CD4-positive, alpha-beta T cell treated with Interferon alpha-2 for 1 hour (primary cell): ENCODE measurements around the gene GNAZ.
A peak's percentile ranks its signal among the peaks of the same experiment; 100 is the strongest.
"Not testable (repeated sequence)": the region's sequence is repeated elsewhere in the genome, so short reads cannot be mapped to it uniquely, and the experiment has no call there.

Experiments
- DNase-seq, 2 donors: peaks; one replicate each; pipeline ENCODE4 v3.0.0-alpha.2; 2020 to 2022

Gene GNAZ

GRCh38 chr22:23122216-23122957 lies 52.1 kb downstream of the GNAZ start:
- no peak for DNase-seq

DNA sequence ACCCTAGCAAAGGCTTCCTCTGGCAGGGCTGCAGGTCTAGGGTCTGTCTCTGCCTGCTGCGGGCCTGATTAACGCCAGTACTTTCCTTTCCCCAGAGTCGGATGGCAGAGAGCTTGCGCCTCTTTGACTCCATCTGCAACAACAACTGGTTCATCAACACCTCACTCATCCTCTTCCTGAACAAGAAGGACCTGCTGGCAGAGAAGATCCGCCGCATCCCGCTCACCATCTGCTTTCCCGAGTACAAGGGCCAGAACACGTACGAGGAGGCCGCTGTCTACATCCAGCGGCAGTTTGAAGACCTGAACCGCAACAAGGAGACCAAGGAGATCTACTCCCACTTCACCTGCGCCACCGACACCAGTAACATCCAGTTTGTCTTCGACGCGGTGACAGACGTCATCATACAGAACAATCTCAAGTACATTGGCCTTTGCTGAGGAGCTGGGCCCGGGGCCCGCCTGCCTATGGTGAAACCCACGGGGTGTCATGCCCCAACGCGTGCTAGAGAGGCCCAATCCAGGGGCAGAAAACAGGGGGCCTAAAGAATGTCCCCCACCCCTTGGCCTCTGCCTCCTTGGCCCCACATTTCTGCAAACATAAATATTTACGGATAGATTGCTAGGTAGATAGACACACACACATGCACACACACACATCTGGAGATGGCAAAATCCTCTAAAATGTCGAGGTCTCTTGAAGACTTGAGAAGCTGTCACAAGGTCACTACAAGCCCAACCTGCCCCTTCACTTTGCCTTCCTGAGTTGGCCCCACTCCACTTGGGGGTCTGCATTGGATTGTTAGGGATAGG lies 52.9 kb downstream of the GNAZ start:
- no peak for DNase-seq

GRCh38 chr22:23123804-23124254 lies 53.5 kb downstream of the GNAZ start:
- no peak for DNase-seq

GRCh38 chr22:23124611-23125511 lies 54.5 kb downstream of the GNAZ start:
- no peak for DNase-seq

DNA sequence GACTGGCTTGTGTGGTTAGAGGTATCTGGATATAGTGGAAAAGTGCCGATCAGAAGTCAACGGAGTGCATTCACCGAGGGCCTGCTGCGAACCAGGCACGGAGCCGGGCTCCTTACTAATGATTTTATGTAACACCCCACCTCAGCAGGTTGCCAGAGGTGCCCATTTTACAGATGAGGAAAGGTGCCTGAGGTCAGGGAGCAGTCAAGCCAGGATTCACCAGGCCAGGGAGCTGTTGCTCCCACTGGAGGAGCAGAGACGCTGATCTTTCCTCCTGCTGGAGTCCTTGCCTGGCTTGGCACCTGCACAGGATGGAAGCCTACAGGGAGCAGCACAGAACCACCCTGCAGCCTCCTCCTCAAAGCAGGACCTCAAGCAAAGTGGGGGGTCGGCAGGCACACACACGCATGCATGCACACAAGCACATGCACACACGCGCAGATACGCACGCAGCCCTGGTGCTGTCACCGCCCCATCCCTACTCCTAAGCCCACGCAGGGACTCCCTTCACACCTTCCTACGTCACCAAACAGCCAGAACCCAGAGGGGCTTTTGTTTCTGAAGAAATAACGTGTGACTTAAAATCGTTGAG lies 55.3 kb downstream of the GNAZ start:
- no peak for DNase-seq

- no peak for DNase-seq
Measured at GRCh38 chr22:23126165-23127054, 56.1 kb downstream of the GNAZ start.

GRCh38 chr22:23127055-23127756 lies 56.9 kb downstream of the GNAZ start:
- DNase-seq, result no peak

DNA sequence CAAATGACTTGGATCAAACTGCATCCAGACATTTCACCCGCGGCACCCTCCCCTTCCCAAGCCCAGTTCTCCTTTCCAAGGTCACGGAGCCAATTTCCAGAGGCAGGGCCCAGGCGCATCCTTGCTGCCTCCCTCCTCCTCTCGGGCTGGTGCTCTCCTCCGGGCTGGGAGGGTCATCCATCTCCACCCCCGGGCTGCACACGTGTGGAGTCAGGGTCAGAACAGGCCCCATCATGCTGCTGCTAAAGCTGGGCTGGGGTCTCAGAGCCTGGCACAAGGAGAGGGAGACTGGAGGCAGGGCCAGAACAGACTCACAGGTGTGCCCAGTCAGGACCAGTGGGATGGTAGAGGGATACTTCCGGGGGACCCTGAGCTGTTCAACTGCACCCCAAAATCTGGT lies 57.5 kb downstream of the GNAZ start:
- DNase-seq, result no peak

GRCh38 chr22:23128269-23129108 lies 58.2 kb downstream of the GNAZ start:
- DNase-seq, result peak; percentile 69 to 78

GRCh38 chr22:23129149-23129548 lies 58.8 kb downstream of the GNAZ start:
- no peak for DNase-seq

DNA sequence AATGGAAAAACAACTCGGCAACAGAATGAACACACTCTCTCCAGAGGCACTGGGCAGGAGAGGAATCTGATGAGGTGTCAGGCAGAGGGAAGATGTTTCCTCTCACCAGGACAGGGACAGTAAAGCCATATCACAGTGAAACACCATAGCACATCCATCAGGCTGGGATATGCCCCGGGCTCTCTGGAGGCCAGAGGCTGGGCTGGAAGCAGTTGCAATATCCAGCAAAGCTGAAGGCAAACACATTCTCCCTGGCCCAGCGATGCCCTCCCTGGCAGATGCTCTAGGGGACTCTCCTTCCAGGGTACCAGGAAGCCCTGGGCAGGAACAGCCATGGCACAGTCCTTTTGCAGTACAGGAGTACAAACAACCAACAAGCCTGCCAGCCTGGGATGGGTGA lies 60.4 kb downstream of the GNAZ start:
- no peak for DNase-seq

DNA sequence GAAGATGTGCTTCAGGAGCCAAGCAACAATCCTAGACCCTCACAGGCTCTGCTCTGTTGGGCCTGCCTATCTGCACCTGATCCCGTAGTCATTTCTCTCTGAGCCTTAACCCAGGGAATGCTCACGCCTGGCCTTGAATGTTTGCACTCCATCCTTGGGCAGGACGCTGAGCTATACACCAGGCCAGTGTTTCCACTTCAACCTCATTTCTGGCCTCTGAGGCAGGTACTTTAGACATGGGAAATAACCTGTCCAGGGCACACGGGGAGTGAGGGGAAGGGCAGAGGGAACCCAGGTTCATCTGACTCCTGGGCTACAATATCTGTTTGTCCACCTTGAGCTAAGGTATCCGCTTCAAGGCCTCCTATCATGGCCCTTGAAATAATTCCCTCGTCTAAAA lies 61.6 kb downstream of the GNAZ start:
- DNase-seq, result no peak

DNA sequence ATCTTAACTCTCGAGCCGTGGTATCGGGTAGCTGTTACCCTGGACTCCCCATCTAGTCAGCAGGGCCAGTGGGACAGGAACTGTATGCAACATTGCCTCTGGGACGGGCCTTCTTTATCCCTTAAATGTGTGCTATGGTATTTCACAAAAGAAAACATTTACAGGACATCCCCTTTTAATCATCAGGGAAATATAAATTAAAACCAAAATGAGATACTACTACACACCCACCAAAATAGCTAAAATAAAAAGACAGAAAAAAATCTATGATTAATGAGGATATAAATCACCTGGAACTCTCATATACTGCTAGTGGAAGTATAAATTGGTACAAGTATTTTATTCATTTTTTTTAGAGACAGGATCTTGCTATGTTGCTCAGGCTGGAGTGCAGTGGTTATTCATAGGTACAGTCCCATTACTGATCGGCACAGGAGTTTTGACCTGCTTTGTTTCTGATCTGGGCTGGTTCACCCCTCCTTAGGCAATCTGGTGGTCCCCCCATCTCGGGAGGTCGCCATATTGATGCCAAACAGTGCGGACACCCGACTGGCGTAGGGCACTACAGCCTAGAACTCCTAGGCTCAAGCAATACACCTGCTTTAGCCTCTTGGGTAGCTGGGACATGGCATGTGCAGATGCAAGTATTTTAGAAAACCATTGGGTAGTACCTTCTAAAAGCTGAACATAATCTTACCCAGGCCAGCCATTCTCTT lies 62.2 kb downstream of the GNAZ start:
- DNase-seq, result no peak

GRCh38 chr22:23133922-23134321 lies 63.6 kb downstream of the GNAZ start:
- no peak for DNase-seq

DNA sequence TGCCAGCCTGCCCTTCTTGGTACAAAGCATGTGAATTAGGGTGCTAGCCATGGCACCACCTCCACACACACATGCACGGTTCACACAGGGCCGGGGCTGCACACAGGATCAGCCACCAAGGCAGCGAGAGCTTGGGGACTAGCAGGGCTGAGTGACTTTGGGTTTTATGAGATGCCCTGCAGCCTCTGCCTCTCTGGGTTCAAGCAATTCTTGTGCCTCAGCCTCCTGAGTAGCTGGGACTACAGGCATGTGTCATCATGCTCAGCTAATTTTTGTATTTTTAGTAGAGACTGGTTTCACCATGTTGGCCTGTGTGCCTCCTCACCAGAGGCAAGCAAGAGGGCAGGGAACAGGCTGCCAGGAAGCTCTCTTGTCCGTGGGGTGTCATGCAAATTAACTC lies 66.7 kb downstream of the GNAZ start:
- not testable (repeated sequence) for DNase-seq

DNA sequence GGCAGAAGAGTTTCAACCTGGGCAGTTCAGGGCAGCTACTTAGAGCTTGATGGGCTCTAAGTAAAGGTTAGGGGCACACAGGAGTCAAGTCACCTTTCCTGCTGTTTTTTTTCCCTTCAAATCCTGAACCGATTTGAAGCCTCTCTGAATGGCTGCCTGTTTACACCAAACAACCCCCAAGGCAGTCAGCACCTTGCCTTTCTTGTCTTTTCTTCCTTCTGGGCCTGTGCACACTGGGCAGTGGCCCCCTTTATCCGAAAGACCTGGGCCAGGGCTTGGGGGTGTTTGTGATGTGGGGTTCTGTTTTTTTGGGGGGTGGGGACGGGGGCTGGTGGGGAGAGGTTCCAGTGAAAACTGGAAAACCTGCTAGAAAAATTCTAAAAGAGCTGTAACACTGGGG lies 67.1 kb downstream of the GNAZ start:
- no peak for DNase-seq

DNA sequence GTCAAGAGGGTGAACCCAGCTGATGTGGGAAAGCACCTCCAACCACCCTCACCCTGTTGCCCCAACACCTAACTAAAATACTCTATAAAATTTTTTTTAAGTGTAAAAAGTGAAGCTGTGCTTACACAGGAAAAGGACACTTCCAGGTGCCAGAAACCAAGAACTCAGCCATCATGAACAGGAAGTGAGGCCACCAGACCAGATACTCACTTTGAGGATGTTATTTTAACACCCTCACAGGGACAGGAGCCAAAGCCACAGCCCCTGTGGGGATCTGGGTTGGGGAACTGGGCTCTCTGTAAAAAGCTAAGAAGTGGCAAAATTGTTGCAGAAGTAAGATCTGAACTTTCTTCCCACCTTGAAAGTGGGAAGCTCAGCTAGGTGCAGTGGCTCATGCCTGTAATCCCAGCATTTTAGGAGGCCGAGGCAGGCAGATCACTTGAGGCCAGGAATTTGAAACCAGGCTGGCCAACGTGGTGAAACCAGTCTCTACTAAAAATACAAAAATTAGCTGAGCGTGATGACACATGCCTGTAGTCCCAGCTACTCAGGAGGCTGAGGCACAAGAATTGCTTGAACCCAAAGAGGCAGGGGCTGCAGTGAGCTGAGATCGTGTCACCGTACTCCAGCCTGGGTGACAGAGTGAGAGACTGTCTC lies 67.7 kb downstream of the GNAZ start:
- peak; percentile 69 to 80 for DNase-seq

DNA sequence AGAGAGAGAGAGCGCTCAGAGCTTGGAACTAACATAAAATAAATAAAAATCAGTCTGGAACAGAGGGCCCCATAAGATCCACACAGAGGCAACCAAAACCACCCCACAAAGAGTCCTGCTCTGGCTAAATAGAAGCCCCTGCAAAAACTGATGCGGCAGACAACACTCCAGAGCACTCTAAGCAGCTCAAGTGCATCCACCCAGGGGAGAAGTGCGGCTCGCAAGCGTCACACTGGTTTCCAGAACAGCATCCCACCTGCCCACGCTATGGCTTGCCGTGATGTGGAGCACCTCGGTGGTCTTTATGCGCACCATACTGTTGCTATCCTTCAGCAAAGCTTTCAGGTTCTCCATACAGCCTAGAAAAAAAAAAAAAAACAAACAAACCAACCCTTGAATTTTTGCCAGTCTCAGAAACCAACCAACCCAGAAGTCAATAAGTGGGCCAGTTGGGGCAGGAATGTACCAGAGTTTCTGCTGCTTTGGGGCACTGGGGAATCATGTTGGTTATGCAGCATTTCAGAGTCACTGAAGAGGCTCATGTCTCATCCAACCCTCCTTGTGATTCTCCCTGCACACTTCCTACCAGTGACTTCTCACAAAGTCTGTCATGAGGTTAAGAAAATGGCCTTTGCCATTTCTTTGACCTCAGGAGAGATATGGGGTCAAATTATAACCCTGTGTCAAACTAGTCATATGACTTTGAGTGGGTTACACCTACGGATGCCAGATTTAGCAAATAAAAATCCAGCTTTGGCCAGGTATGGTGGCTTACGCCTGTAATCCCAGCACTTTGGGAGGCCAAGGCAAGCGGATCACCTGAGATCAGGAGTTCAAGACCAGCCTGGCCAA lies 68.5 kb downstream of the GNAZ start:
- no peak for DNase-seq
